HG03060 (cell line): ENCODE measurements around the gene TOR4A.
"Not testable (repeated sequence)": the region's sequence is repeated elsewhere in the genome, so short reads cannot be mapped to it uniquely, and the experiment has no call there.

ENCODE experiments used
- ATAC-seq: cut with Tn5 transposase; IDR thresholded peaks from one replicate; pipeline ENCODE4 v1.9.1; 2021; ENCODE audit warnings: low read depth, moderate number of reproducible peaks; ENCODE audit not compliant: unreplicated experiment

The TOR4A gene

DNA sequence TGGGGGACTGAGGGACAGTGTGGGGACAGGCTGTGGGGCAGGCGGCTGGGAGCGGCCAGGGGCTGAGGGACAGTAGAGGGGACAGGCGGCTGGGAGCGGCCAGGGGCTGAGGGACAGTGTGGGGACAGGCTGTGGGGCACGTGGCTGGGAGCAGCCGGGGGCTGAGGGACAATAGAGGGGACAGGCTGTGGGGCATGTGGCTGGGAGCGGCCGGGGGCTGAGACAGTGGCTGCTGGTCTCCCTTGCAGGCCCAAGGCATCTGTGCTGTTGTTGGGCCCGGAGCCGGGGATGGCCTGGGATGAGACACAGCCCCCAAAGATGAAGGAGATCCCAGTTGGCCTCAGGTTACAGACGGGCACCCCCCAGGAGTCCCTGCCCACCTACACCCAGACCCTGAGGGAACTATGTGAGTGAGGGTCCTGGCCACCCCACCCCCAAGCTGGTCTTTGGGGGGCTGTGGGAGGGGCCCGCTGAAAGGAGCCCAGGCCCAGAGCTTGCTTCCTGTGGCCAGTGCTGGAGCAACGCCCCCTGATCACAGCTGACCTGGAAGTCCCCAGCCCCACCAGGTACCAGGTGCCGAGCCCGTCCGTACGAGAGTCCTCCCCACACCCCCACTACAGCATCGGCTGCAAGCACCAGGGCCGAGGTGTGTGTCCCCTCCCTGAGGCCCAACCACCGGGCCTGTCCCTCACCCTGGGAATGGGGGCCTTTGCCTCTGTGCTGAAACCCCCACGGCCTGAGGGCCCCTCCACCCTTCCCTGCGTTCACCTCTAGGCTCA lies 25.8 kb upstream of the TOR4A start:
- ATAC-seq, result no peak

GRCh38 chr9:137252555-137253506 lies 24.7 kb upstream of the TOR4A start:
- ATAC-seq, result no peak

DNA sequence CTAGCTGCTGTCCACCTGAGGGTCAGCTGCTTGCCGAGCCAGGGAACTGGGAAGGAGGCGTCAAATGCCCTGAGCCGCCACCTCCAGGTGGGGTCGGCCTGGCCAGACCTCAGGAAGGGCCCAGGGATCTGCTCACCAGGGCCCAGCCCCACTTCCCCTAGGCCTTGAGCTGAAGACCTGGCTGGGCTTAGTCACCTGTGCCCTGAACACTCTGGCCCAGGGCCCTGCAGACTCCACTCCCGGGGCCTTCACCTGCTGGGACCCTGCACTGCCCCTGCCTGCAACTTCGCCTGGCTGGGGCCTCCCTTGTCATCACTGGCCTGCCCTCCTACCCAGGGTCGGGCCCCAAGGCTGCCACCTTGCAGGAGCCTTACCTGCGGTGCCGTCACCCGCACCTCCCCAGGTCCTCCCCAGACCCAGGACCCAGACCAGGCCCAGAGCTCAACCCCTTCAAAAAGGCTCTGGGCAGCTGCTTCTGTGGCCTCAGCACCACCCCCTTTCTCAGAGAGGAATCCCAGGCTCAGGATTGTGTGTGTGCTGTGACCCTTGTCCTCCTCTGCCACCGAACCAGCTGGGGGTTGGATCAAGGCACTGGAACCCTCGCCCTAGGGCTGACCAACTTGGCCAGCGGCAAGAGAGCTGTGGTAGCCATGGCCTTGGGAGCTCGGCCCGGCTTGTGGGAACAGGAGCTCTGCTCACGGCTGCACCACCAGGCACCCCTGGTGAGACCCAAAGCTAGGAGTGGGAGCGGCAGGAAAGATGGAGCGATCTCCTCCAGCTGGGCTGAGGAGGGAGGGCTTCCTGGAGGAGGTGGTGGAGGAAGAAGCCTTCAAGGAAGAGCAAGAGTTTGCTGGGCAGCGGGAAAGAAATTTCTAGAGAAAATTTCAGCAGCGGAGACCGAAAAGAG lies 23.6 kb upstream of the TOR4A start:
- ATAC-seq, result no peak

- peak; percentile 29 for ATAC-seq
These were observed 22.7 kb upstream of the TOR4A start, which contains the start of gene NELFB for GRCh38 chr9:137254624-137255447. Gene NELFB (plus strand): TSS chr9:137255327.

DNA sequence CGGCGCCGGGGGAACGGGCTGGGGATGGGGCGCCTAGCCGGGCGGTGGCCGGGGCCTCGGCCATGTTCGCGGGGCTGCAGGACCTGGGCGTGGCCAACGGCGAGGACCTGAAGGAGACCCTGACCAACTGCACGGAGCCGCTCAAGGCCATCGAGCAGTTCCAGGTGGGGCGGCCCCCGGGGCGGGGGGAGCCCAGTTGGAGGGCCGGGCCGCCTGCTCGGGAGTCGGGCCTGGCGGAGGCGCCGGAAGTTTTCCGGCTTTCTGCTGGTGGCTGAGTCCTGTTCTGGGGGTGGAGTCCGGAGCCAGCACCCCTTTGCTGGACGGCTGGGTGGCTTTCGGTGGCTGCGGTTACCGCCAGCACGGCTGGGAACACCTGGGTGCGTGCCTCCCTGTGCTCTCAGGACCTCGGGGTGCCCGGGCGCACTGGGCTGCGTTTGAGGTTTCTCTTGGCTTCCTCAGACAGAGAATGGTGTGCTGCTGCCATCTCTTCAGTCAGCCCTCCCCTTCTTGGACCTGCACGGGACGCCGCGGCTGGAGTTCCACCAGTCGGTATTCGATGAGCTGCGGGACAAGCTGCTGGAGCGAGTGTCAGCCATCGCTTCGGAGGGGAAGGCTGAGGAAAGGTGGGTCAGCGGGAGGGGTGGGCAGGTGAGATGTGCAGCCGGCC lies 21.9 kb upstream of the TOR4A start:
- ATAC-seq, result peak; percentile 20

- ATAC-seq, result no peak
These were observed 21.2 kb upstream of the TOR4A start for GRCh38 chr9:137256362-137256761.

DNA sequence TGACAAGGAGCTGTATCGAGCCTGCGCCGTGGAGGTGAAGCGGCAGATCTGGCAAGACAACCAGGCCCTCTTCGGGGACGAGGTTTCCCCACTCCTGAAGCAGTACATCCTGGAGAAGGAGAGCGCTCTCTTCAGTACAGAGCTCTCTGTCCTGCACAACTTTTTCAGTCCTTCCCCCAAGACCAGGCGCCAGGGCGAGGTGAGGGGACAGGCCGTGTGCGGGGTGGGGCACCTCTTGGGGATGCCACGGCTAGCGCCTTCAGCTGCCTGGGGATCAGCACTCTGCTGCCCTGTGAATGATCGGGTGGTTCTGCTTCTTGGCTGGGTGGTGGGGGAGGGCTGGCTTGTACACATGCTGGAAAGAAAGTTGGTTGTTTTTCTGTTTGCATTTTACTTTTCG lies 20.7 kb upstream of the TOR4A start:
- no peak for ATAC-seq

GRCh38 chr9:137262173-137262908 lies 15.2 kb upstream of the TOR4A start:
- ATAC-seq, result not testable (repeated sequence)

- ATAC-seq, result no peak
These were observed 14.6 kb upstream of the TOR4A start for GRCh38 chr9:137262909-137263285.

DNA sequence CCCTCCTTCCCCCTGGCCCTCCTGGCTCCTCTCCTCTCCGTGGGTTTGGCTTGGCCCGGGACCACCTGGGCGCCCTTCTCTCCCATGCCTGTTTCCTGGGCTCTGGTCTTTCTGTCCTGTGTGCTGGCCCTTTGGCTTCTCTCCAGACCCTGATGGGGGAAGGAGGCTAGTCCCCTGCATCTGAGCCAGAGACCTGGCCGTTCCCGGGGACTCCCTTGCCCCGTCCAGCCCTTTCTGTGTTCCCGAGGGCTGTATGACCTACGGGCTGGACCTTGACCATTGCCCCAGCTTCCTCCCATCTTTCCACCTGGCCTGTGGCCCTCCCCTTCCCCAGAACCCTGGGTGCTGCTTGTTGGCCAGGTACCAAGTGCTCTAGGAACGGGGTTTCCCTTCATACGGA lies 14.0 kb upstream of the TOR4A start:
- no peak for ATAC-seq

- no peak for ATAC-seq
These were observed 13.5 kb upstream of the TOR4A start for GRCh38 chr9:137264067-137264466.

- no peak for ATAC-seq
These were observed 11.9 kb upstream of the TOR4A start for GRCh38 chr9:137265496-137266161.

- no peak for ATAC-seq
These were observed 11.4 kb upstream of the TOR4A start for GRCh38 chr9:137266162-137266527.

DNA sequence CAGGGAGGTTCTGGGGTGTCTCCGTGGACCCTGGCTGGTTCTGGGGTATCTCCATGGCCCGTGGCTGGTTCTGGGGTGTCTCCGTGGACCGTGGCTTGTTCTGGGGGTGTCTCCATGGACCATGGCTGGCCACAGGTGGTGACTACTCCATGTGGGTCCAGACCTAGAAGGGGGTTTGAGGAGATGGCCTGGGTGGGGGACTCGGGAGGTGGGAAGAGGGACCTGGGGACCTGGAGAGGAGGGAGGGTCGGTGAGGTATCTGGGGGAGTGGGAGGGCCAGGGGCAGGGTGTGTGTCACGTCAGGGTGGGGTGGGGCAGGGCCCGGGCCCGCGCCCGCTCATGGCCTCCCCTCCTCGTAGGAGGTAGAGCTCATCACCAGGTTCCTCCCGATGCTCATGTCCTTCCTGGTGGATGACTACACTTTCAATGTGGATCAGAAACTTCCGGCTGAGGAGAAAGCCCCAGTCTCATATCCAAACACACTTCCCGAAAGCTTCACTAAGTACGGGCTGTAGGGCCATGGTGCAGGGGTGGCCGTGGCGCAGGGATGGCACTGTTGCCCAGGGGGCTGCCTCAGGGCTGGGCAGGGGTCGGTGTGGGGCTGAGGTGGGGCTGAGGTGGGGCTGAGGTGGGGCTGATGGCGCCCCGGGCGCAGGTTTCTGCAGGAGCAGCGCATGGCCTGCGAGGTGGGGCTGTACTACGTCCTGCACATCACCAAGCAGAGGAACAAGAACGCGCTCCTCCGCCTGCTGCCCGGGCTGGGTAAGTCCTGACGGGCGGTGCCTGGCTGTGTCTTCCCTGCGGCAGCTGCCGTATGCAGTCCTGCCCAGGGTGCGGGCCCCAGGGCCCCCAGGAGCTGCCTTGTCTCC lies 10.7 kb upstream of the TOR4A start:
- no peak for ATAC-seq

DNA sequence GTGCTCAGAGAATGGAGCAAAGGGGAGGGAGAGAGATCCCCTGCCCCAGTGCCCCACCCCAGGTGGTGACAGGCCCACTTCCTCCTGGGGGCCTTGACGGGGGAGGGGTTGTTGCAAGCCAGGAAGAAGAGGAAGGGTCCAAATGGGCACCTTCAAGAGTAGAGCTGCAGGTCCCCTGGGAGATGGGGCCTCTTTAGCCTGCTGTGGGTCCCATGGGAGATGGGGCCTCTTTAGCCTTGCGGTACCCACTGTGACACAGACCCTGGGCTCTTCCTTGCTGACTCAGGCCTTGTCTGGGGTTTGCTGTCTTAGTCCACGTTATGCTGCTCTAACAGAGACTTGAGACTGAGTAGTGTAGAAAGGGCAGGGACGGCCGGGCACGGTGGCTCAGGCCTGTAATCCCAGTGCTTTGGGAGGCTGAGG lies 9.6 kb upstream of the TOR4A start:
- no peak for ATAC-seq

DNA sequence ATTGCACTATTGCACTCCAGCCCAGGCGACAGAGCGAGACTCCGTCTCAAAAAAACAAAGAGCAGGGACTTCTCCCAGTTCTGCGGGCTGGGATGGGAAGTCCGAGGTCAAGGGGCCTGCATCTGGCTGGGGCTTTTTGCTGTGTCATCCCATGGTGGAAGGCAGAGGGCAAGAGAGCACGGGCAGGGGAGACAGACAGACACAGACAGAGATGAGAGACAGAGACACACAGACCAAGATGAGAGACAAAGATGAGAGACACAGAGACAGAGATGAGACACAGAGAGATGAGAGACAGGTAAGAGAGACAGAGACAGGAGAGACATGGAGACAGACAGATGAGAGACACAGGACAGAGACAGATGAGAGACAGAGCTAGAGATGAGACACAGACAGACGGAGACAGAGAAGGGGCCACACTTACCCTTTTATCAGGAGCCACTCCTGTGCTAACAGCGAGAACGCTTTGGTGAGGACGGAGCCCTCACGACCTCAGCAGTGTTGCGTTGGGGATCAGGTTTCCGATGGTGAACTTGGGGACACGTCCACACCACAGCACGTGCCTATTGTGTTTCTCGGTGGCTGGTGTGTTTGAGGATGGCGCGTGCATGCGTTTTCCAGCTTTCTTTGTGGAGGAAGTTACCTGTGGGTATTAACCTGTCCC lies 8.9 kb upstream of the TOR4A start:
- ATAC-seq, result no peak
